Loucy (cell line): ENCODE data around the gene SAMSN1.

Experiments
- H2AFZ ChIP-seq: fragments of 200-600 bp; sonication (generic); 2 replicates; pipeline ENCODE4 v1.6.0; 2016; ENCODE audit warnings: antibody characterized with exemption, mild to moderate bottlenecking, low read length, moderate library complexity
- H3F3A ChIP-seq: fragments of 200-600 bp; 2 replicates; pipeline ENCODE4 v1.6.0; 2016; ENCODE audit warnings: antibody characterized with exemption, low read depth, mild to moderate bottlenecking
- H3K27me3 ChIP-seq: fragments of 200-600 bp; sonication (generic); 2 replicates; pipeline ENCODE4 v1.6.1; 2014; ENCODE audit warnings: low read length, mild to moderate bottlenecking; ENCODE audit not compliant: insufficient read depth, poor library complexity, severe bottlenecking
- H3K36me3 ChIP-seq: fragments of 200-600 bp; sonication (generic); 2 replicates; pipeline ENCODE4 v1.6.1; 2016; ENCODE audit warnings: low read length; ENCODE audit not compliant: insufficient read depth
- H3K4me1 ChIP-seq: fragments of 200-600 bp; sonication (generic); 2 replicates; pipeline ENCODE4 v1.5.1; 2014; ENCODE audit warnings: low read length, mild to moderate bottlenecking; ENCODE audit not compliant: insufficient read depth, poor library complexity, severe bottlenecking
- H3K4me2 ChIP-seq: fragments of 200-600 bp; sonication (generic); 2 replicates; pipeline ENCODE4 v1.6.0; 2014; ENCODE audit warnings: antibody characterized with exemption, low read length, low read depth, mild to moderate bottlenecking; ENCODE audit not compliant: poor library complexity, severe bottlenecking
- H3K4me3 ChIP-seq: fragments of 200-600 bp; sonication (generic); 2 replicates; pipeline ENCODE4 v1.5.1; 2014; ENCODE audit warnings: low read length, mild to moderate bottlenecking, mixed read lengths; ENCODE audit not compliant: poor library complexity, severe bottlenecking
- H3K79me2 ChIP-seq: fragments of 200-600 bp; sonication (generic); 2 replicates; pipeline ENCODE4 v1.6.1; 2014; ENCODE audit warnings: low read length; ENCODE audit not compliant: insufficient read depth
- H3K9ac ChIP-seq: fragments of 200-600 bp; sonication (generic); 2 replicates; pipeline ENCODE4 v1.6.0; 2014; ENCODE audit warnings: mild to moderate bottlenecking, low read depth, low read length, moderate library complexity; ENCODE audit not compliant: poor library complexity, severe bottlenecking
- H3K9me2 ChIP-seq: fragments of 200-600 bp; sonication (generic); replicated peaks from 2 replicates; pipeline ENCODE4 v1.6.1; 2016; ENCODE audit warnings: low read depth, low read length, mixed read lengths
- H3K9me3 ChIP-seq: fragments of 200-600 bp; sonication (generic); 2 replicates; pipeline ENCODE4 v1.6.1; 2014; ENCODE audit warnings: mild to moderate bottlenecking, antibody characterized with exemption, low read length, low read depth; ENCODE audit not compliant: insufficient read depth
- H4K20me1 ChIP-seq: fragments of 200-600 bp; sonication (generic); 2 replicates; pipeline ENCODE4 v1.6.0; 2014; ENCODE audit warnings: antibody characterized with exemption, low read length, mild to moderate bottlenecking; ENCODE audit not compliant: insufficient read depth, poor library complexity, severe bottlenecking
- CTCF ChIP-seq: fragments of 200-600 bp; sonication (generic); conservative IDR thresholded peaks from 2 replicates; pipeline ENCODE4 v1.5.1; 2014; ENCODE audit warnings: mild to moderate bottlenecking, antibody characterized with exemption, low read length
- EZH2phosphoT487 ChIP-seq: fragments of 200-600 bp; IDR thresholded peaks from 2 replicates; pipeline ENCODE4 v1.6.1; 2018; ENCODE audit warnings: antibody characterized with exemption, mild to moderate bottlenecking, moderate library complexity, borderline replicate concordance

Gene SAMSN1

GRCh38 chr21:14479241-14479786 is 66.8 kb downstream of the SAMSN1 start:
- H3K9ac ChIP-seq: no peak overlapping the region

GRCh38 chr21:14477841-14478240 is 68.3 kb downstream of the SAMSN1 start:
- no peaks in the 10 kb centered on the region for H3K36me3 ChIP-seq
- no peaks in the 10 kb centered on the region for H3K27me3 ChIP-seq
- no peaks in the 10 kb centered on the region for H3K9me3 ChIP-seq
- TF ChIP-seq EZH2phosphoT487: no peak
- TF ChIP-seq CTCF: no peak
- no peaks in the 10 kb centered on the region for H3K79me2 ChIP-seq
- H4K20me1 ChIP-seq: no peaks in the 10 kb centered on the region
- H3K4me3 ChIP-seq: no peak overlapping the region
- no peaks in the 10 kb centered on the region for H3F3A ChIP-seq
- H3K9ac ChIP-seq: no peak overlapping the region
- H3K4me1 ChIP-seq: peaks cover 17% of the 10 kb centered on the region
- no peaks in the 10 kb centered on the region for H3K9me2 ChIP-seq
- no peak overlapping the region for H2AFZ ChIP-seq
- H3K4me2 ChIP-seq: no peak overlapping the region

More at GRCh38 chr21:14479241-14479786, 66.8 kb downstream of the SAMSN1 start:
- H3K79me2 ChIP-seq: no peaks in the 10 kb centered on the region
- H3F3A ChIP-seq: no peaks in the 10 kb centered on the region
- no peaks in the 10 kb centered on the region for H4K20me1 ChIP-seq
- H2AFZ ChIP-seq: no peak overlapping the region
- H3K4me2 ChIP-seq: no peak overlapping the region
- H3K9me3 ChIP-seq: no peaks in the 10 kb centered on the region
- H3K36me3 ChIP-seq: no peaks in the 10 kb centered on the region
- H3K4me1 ChIP-seq: peaks cover 17% of the 10 kb centered on the region
- H3K9me2 ChIP-seq: no peaks in the 10 kb centered on the region
- no peak overlapping the region for H3K4me3 ChIP-seq
- TF ChIP-seq EZH2phosphoT487 (no peak), CTCF (no peak)
- no peaks in the 10 kb centered on the region for H3K27me3 ChIP-seq

GRCh38 chr21:14477133-14477532 is 69.0 kb downstream of the SAMSN1 start:
- Histone ChIP-seq H4K20me1 (no peaks in the 10 kb centered on the region), H3K79me2 (no peaks in the 10 kb centered on the region), H3K9ac (no peak overlapping the region), H3K27me3 (no peaks in the 10 kb centered on the region), H3F3A (no peaks in the 10 kb centered on the region), H3K36me3 (no peaks in the 10 kb centered on the region), H3K9me2 (no peaks in the 10 kb centered on the region), H2AFZ (0 out of 2 replicates have a peak overlapping the region, but pooled peaks have one; percentile 16), H3K4me1 (peaks cover 11% of the 10 kb centered on the region), H3K9me3 (no peaks in the 10 kb centered on the region), H3K4me3 (no peak overlapping the region), H3K4me2 (no peak overlapping the region)
- TF ChIP-seq CTCF: no peak
- no peak for TF ChIP-seq EZH2phosphoT487
